H9 (cell line): Measurements from ENCODE around the gene MLC1. TPM values are rescaled to one million over a fixed set of nuclear protein-coding genes. Genes with fewer than 3 reads are reported as not detected.

Experiments used
- DNase-seq: peaks from one replicate; pipeline ENCODE4 v3.0.0-alpha.2; 2017
- H2AFZ ChIP-seq: one replicate; pipeline ENCODE4 v1.6.1; 2013; ENCODE audit warnings: mild to moderate bottlenecking, low read length, control low read depth, moderate library complexity
- H2AK5ac ChIP-seq: 2 replicates; pipeline ENCODE4 v1.6.1; 2013; ENCODE audit warnings: low read length, control low read depth, mixed read lengths; ENCODE audit not compliant: insufficient read length
- H2BK120ac ChIP-seq: one replicate; pipeline ENCODE4 v1.6.1; 2013; ENCODE audit warnings: low read depth, mild to moderate bottlenecking, low read length, control low read depth, inconsistent platforms; ENCODE audit not compliant: poor library complexity, severe bottlenecking
- H2BK12ac ChIP-seq: 2 replicates; pipeline ENCODE4 v1.6.1; 2013; ENCODE audit warnings: low read length, control low read depth, mixed read lengths, low read depth; ENCODE audit not compliant: insufficient read length
- H2BK15ac ChIP-seq: 2 replicates; pipeline ENCODE4 v1.6.1; 2013; ENCODE audit warnings: low read depth, low read length, control low read depth
- H2BK20ac ChIP-seq: one replicate; pipeline ENCODE4 v1.6.1; 2013; ENCODE audit warnings: low read depth, mild to moderate bottlenecking, low read length, control low read depth, inconsistent platforms; ENCODE audit not compliant: poor library complexity, severe bottlenecking
- H2BK5ac ChIP-seq: 2 replicates; pipeline ENCODE4 v1.6.1; 2013; ENCODE audit warnings: low read length, control low read depth, mixed read lengths; ENCODE audit not compliant: insufficient read length
- H3K14ac ChIP-seq: 2 replicates; pipeline ENCODE4 v1.6.1; 2013; ENCODE audit warnings: low read length, control low read depth; ENCODE audit not compliant: insufficient read depth
- H3K18ac ChIP-seq: 2 replicates; pipeline ENCODE4 v1.6.1; 2013; ENCODE audit warnings: low read depth, mild to moderate bottlenecking, mixed read lengths, low read length, control low read depth; ENCODE audit not compliant: insufficient read length
- H3K23ac ChIP-seq: 2 replicates; pipeline ENCODE4 v1.6.1; 2013; ENCODE audit warnings: low read length, control low read depth, mixed read lengths, low read depth; ENCODE audit not compliant: insufficient read length
- H3K23me2 ChIP-seq: 2 replicates; pipeline ENCODE4 v1.6.1; 2013; ENCODE audit warnings: low read depth, mild to moderate bottlenecking, mixed read lengths, low read length, control low read depth; ENCODE audit not compliant: insufficient read length, poor library complexity, severe bottlenecking
- H3K27ac ChIP-seq: 2 replicates; pipeline ENCODE4 v1.5.1; 2013; ENCODE audit warnings: low read length, control low read depth, mixed read lengths, low read depth; ENCODE audit not compliant: insufficient read length
- H3K27me3 ChIP-seq: 2 replicates; pipeline ENCODE4 v1.6.1; 2013; ENCODE audit warnings: low read length, control low read depth, inconsistent platforms; ENCODE audit not compliant: insufficient read depth
- H3K4ac ChIP-seq: 2 replicates; pipeline ENCODE4 v1.6.1; 2013; ENCODE audit warnings: low read depth, mild to moderate bottlenecking, control low read depth, inconsistent platforms, low read length, moderate library complexity
- H3K4me1 ChIP-seq: 2 replicates; pipeline ENCODE4 v1.6.1; 2013; ENCODE audit warnings: low read length, control low read depth, inconsistent platforms; ENCODE audit not compliant: insufficient read depth
- H3K4me2 ChIP-seq: 2 replicates; pipeline ENCODE4 v1.6.1; 2013; ENCODE audit warnings: low read length, control low read depth, mixed read lengths; ENCODE audit not compliant: insufficient read length, insufficient read depth
- H3K56ac ChIP-seq: 2 replicates; pipeline ENCODE4 v1.6.1; 2013; ENCODE audit warnings: low read depth, mild to moderate bottlenecking, mixed read lengths, low read length, control low read depth; ENCODE audit not compliant: insufficient read length
- H3K79me1 ChIP-seq: 2 replicates; pipeline ENCODE4 v1.6.1; 2013; ENCODE audit warnings: low read depth, mild to moderate bottlenecking, moderate library complexity, low read length, control low read depth, inconsistent platforms; ENCODE audit not compliant: insufficient read depth, poor library complexity, severe bottlenecking
- H3K79me2 ChIP-seq: 2 replicates; pipeline ENCODE4 v1.6.1; 2013; ENCODE audit warnings: low read length, control low read depth, inconsistent platforms; ENCODE audit not compliant: insufficient read depth
- H3K9ac ChIP-seq: 2 replicates; pipeline ENCODE4 v1.6.1; 2013; ENCODE audit warnings: low read length, control low read depth, mixed read lengths; ENCODE audit not compliant: insufficient read length; ENCODE audit errors: extremely low read depth
- H3K9me3 ChIP-seq: one replicate; pipeline ENCODE4 v1.6.1; 2013; ENCODE audit warnings: low read depth, low read length, inconsistent platforms; ENCODE audit not compliant: control insufficient read depth
- H3T11ph ChIP-seq: one replicate; pipeline ENCODE4 v1.6.1; 2013; ENCODE audit warnings: mild to moderate bottlenecking, low read length, control low read depth, inconsistent platforms
- H4K20me1 ChIP-seq: one replicate; pipeline ENCODE4 v1.6.1; 2013; ENCODE audit not compliant: control insufficient read depth, insufficient read length, insufficient read depth
- H4K5ac ChIP-seq: 2 replicates; pipeline ENCODE4 v1.6.1; 2013; ENCODE audit warnings: low read depth, mild to moderate bottlenecking, mixed read lengths, low read length, control low read depth; ENCODE audit not compliant: insufficient read length
- H4K8ac ChIP-seq: replicated peaks from 2 replicates; pipeline ENCODE4 v1.6.1; 2013; ENCODE audit warnings: low read length, control low read depth, mixed read lengths, low read depth; ENCODE audit not compliant: insufficient read length
- H4K91ac ChIP-seq: 2 replicates; pipeline ENCODE4 v1.6.1; 2013; ENCODE audit warnings: low read depth, mild to moderate bottlenecking, moderate library complexity, mixed read lengths, low read length, control low read depth; ENCODE audit not compliant: insufficient read length
- H3K27ac Mint-ChIP-seq, 3 experiments: 2 replicates in 2 of 3; 3 replicates in 1 of 3; pipeline ENCODE4 v1.8.0; 2020 to 2021; ENCODE audit warnings: mixed read lengths in 3 of 3, mild to moderate bottlenecking in 1 of 3, moderate library complexity in 1 of 3
- H3K27me3 Mint-ChIP-seq: 2 replicates; pipeline ENCODE4 v1.8.0; 2021; ENCODE audit warnings: low read depth, mild to moderate bottlenecking, moderate library complexity, mixed read lengths
- H3K36me3 Mint-ChIP-seq, 3 experiments: 2 replicates in 2 of 3; 3 replicates in 1 of 3; pipeline ENCODE4 v1.8.0; 2020 to 2021; ENCODE audit warnings: low read depth in 3 of 3, mixed read lengths in 3 of 3; ENCODE audit not compliant: insufficient read depth in 1 of 3
- H3K4me1 Mint-ChIP-seq, 2 experiments: 2 replicates each; pipeline ENCODE4 v1.8.0; 2020; ENCODE audit warnings: mixed read lengths in 2 of 2
- H3K4me3 Mint-ChIP-seq, 2 experiments: 2 replicates in 1 of 2; 3 replicates in 1 of 2; pipeline ENCODE4 v1.8.0; 2020 to 2021; ENCODE audit warnings: mild to moderate bottlenecking in 2 of 2, mixed read lengths in 2 of 2, moderate library complexity in 1 of 2
- H3K9me3 Mint-ChIP-seq, 2 experiments: 2 replicates in 1 of 2; 3 replicates in 1 of 2; pipeline ENCODE4 v1.8.0; 2020; ENCODE audit warnings: mild to moderate bottlenecking in 2 of 2, mixed read lengths in 2 of 2, moderate library complexity in 1 of 2
- CTCF ChIP-seq: fragments of 200-600 bp; sonication (generic); conservative IDR thresholded peaks from 3 replicates; pipeline ENCODE4 v1.8.0; 2021; ENCODE audit warnings: antibody characterized with exemption, mild to moderate bottlenecking
- WGBS: extraction: QIAGEN DNeasy Blood & Tissue Kit; methylation state at CpG from one replicate; pipeline ENCODE4 v1.1.7; 2013; ENCODE audit warnings: missing lambda C conversion rate, low lambda C conversion rate, mixed read lengths; ENCODE audit not compliant: insufficient read length; ENCODE audit errors: extremely low coverage; 5-methylcytosine and 5-hydroxymethylcytosine counted together
- total RNA-seq: library from RNA; stranded (reverse); gene quantifications from 2 replicates; pipeline ENCODE4 v1.2.1, GENCODE V29; 2021

Gene MLC1
- total RNA-seq, 1 experiment from 2014 or later: not detected

GRCh38 chr22:50020606-50021005 lies 64.6 kb downstream of the MLC1 start:
- DNase-seq: no peak
- WGBS: no CpG with 5 or more reads among the region's 15 CpGs
- no peak overlapping the region for H3K27ac Mint-ChIP-seq
- Histone ChIP-seq H2AK5ac (no peak overlapping the region), H4K91ac (no peak overlapping the region), H3K4me1 (no peaks in the 10 kb centered on the region), H3K23me2 (no peaks in the 10 kb centered on the region), H3K14ac (no peak overlapping the region), H2BK15ac (no peak overlapping the region), H3K56ac (no peak overlapping the region), H2BK5ac (no peak overlapping the region), H3K27ac (no peak overlapping the region), H3K9me3 (peaks cover 5% of the 10 kb centered on the region), H3K9ac (no peak overlapping the region), H3K4ac (no peak overlapping the region), H2BK20ac (no peak overlapping the region), H4K5ac (no peak overlapping the region), H3K79me2 (no peaks in the 10 kb centered on the region), H3K79me1 (no peaks in the 10 kb centered on the region), H4K20me1 (peaks cover 2% of the 10 kb centered on the region), H3K23ac (no peak overlapping the region), H4K8ac (no peak overlapping the region), H3K18ac (no peak overlapping the region), H2AFZ (no peak overlapping the region), H2BK120ac (no peak overlapping the region), H3T11ph (no peak overlapping the region), H3K27me3 (no peaks in the 10 kb centered on the region; the same call in 1 of the 2 replicates), H3K4me2 (no peak overlapping the region), H2BK12ac (no peak overlapping the region)
- no peaks in the 10 kb centered on the region for H3K4me1 Mint-ChIP-seq
- no peaks in the 10 kb centered on the region for H3K9me3 Mint-ChIP-seq
- H3K27me3 Mint-ChIP-seq: peaks cover 35% of the 10 kb centered on the region
- H3K4me3 Mint-ChIP-seq: no peak overlapping the region
- no peak for TF ChIP-seq CTCF
- no peaks in the 10 kb centered on the region for H3K36me3 Mint-ChIP-seq
